ENCODE measurements around the gene PLD5. TPM values are rescaled to one million over a fixed set of nuclear protein-coding genes. Genes with fewer than 3 reads are reported as not detected.

The PLD5 gene
- total RNA-seq, 1 experiment from 2014 or later, result not detected

DNA sequence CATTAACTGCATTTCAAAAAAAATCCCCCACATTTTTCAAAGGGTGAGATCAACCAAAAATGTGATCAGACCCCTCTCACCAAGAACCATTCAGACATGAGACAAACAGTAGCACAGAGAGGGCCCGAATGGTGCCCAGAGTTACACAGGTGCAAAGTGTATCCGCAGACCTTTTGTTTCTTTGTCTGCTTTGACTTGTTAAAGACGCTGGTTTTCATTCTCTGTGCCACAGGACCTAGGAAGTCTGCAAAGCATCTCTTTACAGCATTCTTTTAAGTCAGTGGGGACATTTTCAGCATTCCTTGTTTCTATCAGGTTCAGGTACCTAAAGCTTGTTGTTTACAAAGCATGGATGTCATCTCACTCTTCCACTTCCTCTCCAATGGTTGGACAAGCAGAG is 438.4 kb downstream of the PLD5 start:
- DNase-seq (ENCODE audit: low read depth, low spot score) (no peak), ATAC-seq (no peak)
- Histone ChIP-seq H3K9me3 (ENCODE audit: control insufficient read depth, insufficient read depth, low read depth, low read length) (no peaks in the 10 kb centered on the region), H3K4me1 (ENCODE audit: control insufficient read depth, insufficient read depth, low read length) (no peaks in the 10 kb centered on the region; the same call in 1 of the 2 replicates), H3K27ac (ENCODE audit: low read length) (no peak overlapping the region; the same call in 1 of the 2 replicates), H3K27me3 (ENCODE audit: control insufficient read depth, insufficient read depth, low read length) (no peaks in the 10 kb centered on the region), H3K36me3 (ENCODE audit: control insufficient read depth, insufficient read depth, low read length) (no peaks in the 10 kb centered on the region), H3K4me3 (ENCODE audit: low read depth in 2 of 2, low read length in 2 of 2) (no peak overlapping the region)
- TF ChIP-seq, protein P1, sequence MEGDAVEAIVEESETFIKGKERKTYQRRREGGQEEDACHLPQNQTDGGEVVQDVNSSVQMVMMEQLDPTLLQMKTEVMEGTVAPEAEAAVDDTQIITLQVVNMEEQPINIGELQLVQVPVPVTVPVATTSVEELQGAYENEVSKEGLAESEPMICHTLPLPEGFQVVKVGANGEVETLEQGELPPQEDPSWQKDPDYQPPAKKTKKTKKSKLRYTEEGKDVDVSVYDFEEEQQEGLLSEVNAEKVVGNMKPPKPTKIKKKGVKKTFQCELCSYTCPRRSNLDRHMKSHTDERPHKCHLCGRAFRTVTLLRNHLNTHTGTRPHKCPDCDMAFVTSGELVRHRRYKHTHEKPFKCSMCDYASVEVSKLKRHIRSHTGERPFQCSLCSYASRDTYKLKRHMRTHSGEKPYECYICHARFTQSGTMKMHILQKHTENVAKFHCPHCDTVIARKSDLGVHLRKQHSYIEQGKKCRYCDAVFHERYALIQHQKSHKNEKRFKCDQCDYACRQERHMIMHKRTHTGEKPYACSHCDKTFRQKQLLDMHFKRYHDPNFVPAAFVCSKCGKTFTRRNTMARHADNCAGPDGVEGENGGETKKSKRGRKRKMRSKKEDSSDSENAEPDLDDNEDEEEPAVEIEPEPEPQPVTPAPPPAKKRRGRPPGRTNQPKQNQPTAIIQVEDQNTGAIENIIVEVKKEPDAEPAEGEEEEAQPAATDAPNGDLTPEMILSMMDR (IDR thresholded peaks at IDR 0.05), result no peak
- POLR2A ChIA-PET, result no interaction called here
- intact Hi-C loops (cut with micrococcal nuclease; ENCODE audit: unreplicated experiment), result no loop called here
- CTCF ChIA-PET, result no interaction called here
- in situ Hi-C loops (cut with HindIII; ENCODE audit: low pct_unique_long_range_greater_than_20kb, low sequenced_read_pairs), result no loop called here
- no TSS peak for BruUV-seq (replicated peaks)

DNA sequence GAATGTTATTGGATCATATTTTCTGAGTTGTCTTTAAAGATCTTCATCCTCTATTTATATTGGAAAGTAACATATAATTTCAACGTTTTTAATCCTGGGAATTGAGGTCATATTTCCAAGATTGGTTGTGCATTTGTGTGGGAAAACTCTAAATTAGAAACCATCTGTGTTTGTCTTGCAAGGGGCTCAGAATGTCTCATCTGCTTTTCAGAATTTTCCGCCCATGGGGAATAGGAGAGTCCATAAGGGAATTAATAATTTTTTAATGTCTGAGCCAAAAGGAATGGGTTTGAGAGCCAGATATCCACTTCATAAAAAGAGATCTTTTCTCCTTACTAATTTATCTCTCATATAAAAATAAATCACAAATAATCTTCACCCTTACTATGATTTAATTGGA is 440.8 kb downstream of the PLD5 start:
- no peak overlapping the region for H3K4me3 ChIP-seq (ENCODE audit: low read depth in 2 of 2, low read length in 2 of 2)
- H3K27me3 ChIP-seq (ENCODE audit: control insufficient read depth, insufficient read depth, low read length), result no peaks in the 10 kb centered on the region
- in situ Hi-C loops (cut with HindIII; ENCODE audit: low pct_unique_long_range_greater_than_20kb, low sequenced_read_pairs), result no loop called here
- no peaks in the 10 kb centered on the region for H3K9me3 ChIP-seq (ENCODE audit: control insufficient read depth, insufficient read depth, low read depth, low read length)
- DNase-seq (ENCODE audit: low read depth, low spot score) (no peak), ATAC-seq (no peak)
- TF ChIP-seq, protein P1 (IDR thresholded peaks at IDR 0.05), result no peak
- TF ChIP-seq TCF7L2 (IDR thresholded peaks at IDR 0.05; ENCODE audit: low read depth, low read length) (no peak), SIN3A (IDR thresholded peaks at IDR 0.05; ENCODE audit: borderline replicate concordance, insufficient read depth, low read depth, low read length) (no peak), POLR2AphosphoS5 (IDR thresholded peaks at IDR 0.05; ENCODE audit: low read depth, low read length) (no peak)
- TF ChIP-seq, protein P2, sequence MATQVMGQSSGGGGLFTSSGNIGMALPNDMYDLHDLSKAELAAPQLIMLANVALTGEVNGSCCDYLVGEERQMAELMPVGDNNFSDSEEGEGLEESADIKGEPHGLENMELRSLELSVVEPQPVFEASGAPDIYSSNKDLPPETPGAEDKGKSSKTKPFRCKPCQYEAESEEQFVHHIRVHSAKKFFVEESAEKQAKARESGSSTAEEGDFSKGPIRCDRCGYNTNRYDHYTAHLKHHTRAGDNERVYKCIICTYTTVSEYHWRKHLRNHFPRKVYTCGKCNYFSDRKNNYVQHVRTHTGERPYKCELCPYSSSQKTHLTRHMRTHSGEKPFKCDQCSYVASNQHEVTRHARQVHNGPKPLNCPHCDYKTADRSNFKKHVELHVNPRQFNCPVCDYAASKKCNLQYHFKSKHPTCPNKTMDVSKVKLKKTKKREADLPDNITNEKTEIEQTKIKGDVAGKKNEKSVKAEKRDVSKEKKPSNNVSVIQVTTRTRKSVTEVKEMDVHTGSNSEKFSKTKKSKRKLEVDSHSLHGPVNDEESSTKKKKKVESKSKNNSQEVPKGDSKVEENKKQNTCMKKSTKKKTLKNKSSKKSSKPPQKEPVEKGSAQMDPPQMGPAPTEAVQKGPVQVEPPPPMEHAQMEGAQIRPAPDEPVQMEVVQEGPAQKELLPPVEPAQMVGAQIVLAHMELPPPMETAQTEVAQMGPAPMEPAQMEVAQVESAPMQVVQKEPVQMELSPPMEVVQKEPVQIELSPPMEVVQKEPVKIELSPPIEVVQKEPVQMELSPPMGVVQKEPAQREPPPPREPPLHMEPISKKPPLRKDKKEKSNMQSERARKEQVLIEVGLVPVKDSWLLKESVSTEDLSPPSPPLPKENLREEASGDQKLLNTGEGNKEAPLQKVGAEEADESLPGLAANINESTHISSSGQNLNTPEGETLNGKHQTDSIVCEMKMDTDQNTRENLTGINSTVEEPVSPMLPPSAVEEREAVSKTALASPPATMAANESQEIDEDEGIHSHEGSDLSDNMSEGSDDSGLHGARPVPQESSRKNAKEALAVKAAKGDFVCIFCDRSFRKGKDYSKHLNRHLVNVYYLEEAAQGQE (IDR thresholded peaks at IDR 0.05; ENCODE audit: insufficient read depth in 1 of 2, low read depth in 2 of 2, low read length in 1 of 2), result no peak
- H3K4me1 ChIP-seq (ENCODE audit: control insufficient read depth, insufficient read depth, low read length), result no peaks in the 10 kb centered on the region; the same call in 1 of the 2 replicates
- no peak overlapping the region for H3K27ac ChIP-seq (ENCODE audit: low read length)
- ChIA-PET CTCF (no interaction called here), POLR2A (no interaction called here)
- no TSS peak for BruUV-seq (replicated peaks)
- no peaks in the 10 kb centered on the region for H3K36me3 ChIP-seq (ENCODE audit: control insufficient read depth, insufficient read depth, low read length)
- intact Hi-C loops (cut with micrococcal nuclease; ENCODE audit: unreplicated experiment), result no loop called here

All from Panc1 (cell line).